Right renal cortex interstitium (tissue), 3 donors: ENCODE data around the gene ARL6IP6. TPM values are rescaled to one million over a fixed set of nuclear protein-coding genes. Genes with fewer than 3 reads are reported as not detected.

Experiments
- DNase-seq, 3 donors: peaks; one replicate each; pipeline ENCODE4 v3.0.0-alpha.2; 2013; ENCODE audit warnings: low read depth in 3 of 3, low spot score in 2 of 3
- polyA plus RNA-seq, 3 donors: library from polyadenylated mRNA; unstranded; fragments of 120-200 nt; gene quantifications; one replicate each; pipeline ENCODE4 v1.2.1, GENCODE V29; 2013; ENCODE audit not compliant: insufficient read length in 3 of 3

The ARL6IP6 gene
- 10 to 100 TPM; 61.9 to 72.6 (median 66.6) TPM for polyA plus RNA-seq

DNA sequence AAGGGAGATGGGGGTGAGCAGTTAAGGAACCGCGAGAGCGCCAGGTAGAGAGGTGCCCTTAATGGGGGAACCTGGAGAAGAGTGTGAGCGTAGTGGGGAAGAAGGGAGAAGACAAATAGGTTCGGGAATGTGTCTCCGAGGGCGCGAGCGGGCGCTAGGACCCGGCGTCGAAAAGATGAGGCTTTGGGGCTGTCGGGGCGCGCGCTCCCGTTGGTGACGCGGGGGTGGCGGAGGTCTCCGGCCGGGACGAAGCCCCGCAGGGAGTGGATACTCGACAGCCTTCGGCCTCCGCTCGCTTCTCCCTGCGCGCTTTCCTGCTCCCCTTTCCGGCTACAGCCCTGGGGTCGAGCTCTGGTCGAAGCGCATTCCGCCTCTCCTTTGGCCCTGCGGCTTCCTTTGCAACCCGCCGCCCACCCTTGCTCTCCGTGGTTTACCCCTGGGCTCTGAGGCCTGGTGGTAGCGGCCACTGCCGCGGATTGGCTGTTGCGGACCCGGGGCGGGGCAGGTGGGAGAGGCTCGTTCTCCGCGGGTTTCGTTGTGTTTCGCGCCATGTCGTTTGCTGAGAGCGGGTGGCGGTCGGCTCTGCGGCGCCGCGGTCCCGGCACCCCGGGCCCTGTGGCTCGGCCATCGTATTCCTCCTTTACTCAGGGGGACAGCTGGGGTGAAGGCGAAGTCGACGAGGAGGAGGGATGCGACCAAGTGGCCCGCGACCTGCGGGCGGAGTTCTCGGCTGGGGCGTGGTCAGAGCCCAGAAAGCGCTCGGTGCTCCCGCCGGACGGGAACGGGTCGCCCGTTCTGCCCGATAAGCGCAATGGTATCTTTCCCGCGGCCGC is at the start of gene ARL6IP6:
Gene ARL6IP6, plus strand, starts transcription at position 545 of the 833 bp plus-strand sequence. Its CDS starts 5 bp downstream, at position 550.
- peak; percentile 88 to 92 (median 89) for DNase-seq

DNA sequence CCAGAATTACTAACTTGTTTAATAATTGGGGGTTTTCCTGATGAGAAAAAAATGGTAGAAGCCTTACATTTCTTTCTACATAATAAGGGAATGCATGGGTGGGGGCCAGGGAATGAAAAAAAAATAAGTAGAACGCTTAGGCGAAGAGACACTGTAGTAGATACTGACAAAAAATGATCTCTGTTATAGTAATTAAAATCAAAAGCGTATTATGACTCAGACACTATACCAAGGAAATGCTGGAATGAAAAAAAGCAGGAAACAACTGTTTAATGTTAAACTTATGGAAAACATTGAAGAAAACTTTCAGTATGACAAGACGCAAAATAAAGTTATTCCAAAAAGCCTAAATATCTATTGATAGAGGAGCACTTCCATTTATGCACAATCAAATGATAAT is 44.1 kb upstream of the ARL6IP6 start:
- no peak for DNase-seq

DNA sequence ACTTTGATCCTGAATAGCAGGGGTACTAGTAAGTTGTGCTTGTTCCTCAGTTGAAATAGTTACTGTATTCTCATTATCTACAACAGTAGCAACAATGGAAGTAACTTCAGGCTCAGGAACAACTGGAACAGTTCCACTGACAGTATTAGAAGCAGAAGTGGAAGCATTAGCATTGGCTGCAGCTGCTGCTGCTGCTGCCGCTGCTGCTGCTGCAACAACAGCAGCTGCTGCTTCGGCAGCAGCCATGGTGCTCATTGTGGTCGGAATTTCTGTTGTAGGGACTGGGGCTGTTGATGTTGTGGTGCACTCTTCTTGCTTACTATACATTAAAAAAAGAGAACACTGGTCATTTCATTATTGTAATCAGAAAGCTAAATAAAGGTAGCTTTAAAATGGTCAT is 42.0 kb upstream of the ARL6IP6 start:
- no peak for DNase-seq

DNA sequence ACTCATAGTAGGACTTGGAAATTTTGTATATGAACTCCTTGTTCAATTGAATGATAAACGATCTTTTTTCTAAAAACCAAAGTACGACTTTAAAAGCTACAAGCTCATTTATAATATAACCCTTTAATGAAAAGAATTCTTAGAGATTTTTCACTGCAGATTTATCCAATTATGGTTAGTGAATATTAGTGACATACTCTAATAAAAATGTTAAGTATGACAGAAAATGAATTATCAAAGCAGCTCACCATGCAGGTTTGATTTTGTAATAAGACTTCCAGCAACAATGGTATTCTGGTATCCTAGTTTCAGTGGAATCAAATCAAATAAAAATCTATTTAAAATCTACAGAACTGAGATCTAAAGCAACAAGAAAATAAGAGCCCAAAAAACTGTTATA is 39.6 kb upstream of the ARL6IP6 start:
- no peak for DNase-seq

DNA sequence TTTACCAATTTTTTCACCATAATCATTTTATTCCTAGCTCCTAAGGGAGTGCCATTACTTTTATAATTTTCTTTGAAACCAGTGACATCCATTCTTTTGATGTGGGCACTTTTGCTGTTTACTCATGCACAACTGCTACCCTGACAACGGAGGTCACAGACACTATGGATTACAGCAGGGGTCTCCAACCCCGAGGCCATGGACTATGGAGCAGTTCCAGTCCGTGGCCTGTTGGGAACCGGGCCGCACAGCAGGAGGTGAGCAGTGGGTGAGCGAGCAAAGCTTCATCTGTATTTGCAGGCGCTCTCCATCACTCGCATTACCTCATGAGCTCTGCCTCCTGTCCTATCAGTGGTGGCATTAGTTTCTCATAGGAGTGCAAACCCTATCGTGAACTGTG is 35.8 kb upstream of the ARL6IP6 start:
- no peak for DNase-seq

DNA sequence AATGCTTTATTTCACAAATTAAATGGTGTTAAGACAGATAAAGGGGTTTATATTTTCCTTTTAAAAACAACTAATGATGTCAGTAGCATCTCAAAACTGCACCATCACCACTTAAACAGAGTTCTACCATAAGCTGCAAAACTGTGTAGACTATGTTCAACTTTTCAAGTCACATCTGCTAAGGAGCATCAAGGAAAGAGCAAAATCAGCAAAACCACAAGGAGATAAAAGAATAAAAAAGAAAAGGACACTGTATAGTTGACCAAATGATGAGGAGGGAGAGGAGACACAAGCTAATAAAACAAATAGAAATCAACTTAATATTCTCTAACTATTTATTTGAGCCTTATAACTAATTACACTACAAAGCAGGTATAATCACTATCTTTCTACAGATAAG is 35.0 kb upstream of the ARL6IP6 start:
- no peak for DNase-seq

DNA sequence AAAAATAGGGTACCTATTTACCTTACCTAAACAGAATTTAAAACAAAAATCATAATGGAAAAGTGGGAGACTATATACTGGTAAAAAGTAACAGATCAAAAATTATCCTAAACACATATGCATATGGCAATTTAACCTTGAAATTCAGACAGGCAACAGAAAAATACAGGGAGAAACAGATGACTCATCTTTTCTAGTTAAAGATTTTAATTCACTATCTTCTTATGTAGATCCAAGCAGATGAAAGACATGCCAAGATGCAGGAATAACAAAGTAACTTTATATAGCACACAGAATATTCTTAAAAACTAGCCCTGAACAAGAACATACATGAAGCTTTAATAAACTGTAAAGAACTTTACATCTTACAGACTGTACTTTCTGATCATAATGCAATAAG is 32.1 kb upstream of the ARL6IP6 start:
- DNase-seq = no peak

DNA sequence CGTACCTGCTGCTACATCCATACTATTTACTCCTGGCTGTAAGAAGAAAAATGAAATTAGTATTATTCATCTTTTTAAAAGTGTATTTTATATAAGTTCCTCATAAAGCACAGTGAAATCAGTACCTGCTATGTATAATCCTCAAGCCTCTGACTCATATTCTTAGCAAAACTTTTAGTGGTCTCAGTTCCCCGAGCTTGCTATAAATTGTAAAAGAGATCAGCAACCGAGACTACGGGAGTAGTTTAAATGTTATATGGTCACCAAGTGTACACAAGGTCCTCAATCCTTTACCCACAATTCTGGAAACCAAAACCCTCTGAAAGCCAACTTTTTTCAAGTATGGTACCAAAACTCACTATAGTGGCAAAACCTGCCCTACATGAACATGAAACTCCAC is 25.4 kb upstream of the ARL6IP6 start:
- no peak for DNase-seq

DNA sequence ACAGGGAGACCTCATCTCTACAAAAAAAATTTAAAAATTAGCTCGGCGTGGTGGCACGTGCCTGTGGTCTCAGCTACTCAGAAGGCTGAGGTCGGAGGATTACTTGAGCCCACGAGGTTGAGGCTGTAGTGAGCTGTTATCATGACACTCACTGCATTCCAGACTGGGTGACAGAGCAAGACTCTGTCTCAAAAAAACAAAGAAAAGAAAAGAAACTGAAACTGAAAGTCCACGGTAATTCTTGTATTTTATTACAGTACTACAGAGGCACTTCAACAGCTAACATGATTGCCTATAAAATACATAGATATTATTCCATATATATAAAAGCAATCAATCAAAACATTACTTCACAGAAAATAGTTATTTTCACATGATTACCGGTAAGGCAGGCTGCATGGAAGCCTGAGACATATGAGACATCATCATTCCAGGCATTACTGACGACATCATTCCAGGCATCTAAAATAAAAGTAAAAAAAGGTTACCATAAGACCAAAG is 24.2 kb upstream of the ARL6IP6 start:
- no peak for DNase-seq

DNA sequence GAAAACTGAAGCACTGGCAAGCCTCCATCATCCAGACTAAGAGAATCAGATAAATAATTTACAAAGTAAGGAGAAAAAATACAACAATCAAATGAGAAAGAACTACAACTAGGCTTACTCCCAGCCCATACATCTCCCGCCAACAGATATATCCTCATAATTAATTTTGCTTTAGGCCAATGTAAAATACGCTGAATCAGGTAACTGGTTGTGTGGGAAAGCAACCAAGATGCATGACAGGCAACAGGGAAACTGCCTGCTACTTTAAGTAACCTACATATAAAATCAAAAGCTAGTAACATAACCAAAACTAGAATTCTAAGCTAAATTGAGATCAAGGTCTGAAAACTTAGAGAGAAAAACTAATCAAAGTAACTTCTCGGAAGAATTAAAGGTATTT is 22.7 kb upstream of the ARL6IP6 start:
- DNase-seq = no peak

DNA sequence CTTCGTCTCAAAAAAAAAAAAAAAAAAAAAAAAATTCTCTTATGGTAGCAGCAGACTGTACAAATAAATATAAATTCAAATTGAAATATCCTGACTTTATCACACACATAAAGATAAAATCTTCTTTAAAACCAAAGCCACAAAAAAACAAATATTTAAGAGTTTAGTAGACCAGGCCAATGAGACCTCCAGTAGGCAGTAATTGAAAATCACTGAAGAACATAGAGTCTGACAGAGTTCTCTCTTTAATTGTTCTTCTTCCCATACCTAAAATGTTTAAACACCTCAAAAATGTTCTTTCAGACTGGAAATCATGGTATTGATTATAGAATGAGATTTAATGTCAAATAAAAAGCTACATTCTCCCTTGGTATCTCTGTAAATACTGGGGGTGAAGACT is 21.9 kb upstream of the ARL6IP6 start:
- no peak for DNase-seq

DNA sequence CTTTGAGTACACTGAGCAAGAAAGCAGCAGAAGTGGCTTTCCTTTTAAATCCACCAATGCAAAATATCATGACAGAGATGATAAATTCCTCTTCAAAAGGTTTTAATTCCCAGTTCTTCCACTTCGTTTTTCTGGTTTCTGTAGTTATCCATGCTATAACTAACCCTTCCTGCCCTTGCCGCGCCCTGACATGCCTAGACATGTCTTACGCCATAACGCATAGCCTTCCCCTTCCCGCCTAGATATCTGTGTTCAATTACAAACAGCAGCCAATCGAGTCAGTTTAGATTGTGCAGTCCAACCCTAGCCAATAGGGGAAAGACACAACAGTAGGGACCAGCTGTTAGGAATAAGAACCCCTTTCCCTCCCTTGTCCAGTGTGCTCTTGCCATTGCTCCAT is 17.2 kb upstream of the ARL6IP6 start:
- DNase-seq = no peak

DNA sequence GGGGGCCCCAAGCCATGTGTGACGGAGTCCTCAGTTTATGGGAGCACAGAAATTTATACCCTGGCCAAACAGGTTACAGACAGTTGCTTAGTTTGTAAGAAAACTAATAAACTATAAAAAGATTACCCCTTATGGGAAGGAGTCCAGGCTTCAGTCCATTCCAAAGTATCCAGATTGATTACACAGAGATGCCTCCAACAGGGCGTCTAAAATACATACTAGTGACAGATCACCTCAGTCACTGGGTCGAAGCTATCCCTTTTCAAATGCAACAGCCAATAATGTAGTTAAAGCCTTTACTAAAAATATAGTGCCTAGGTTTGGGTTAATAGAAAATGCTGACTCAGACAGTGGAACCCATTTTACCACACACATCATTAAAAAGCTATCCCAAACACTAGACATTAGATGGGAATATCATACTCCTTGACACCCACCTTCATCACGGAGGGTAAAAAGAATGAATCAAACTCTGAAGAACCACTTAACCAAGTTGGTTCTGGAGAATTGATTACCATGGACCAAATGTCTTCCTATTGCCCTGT is 11.9 kb upstream of the ARL6IP6 start:
- DNase-seq = no peak

DNA sequence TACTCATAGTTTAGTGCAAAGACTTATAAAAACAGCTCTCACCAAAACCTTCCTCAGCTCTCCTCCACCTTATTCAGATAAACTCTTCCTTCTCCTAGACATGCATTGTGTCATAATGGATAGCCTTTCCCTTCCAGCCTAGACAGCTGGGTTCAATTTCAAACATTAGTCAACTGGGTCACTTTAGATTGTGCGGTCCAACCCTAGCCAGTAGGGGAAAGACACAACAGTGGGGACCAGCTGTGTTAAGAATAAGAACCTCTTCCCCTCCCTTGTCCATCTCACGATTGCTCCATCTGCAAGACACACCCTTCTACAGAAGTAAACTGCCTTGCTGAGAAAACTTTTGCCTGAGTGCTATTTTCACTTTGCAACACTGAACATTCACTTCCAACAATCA is 9.7 kb upstream of the ARL6IP6 start:
- no peak for DNase-seq

DNA sequence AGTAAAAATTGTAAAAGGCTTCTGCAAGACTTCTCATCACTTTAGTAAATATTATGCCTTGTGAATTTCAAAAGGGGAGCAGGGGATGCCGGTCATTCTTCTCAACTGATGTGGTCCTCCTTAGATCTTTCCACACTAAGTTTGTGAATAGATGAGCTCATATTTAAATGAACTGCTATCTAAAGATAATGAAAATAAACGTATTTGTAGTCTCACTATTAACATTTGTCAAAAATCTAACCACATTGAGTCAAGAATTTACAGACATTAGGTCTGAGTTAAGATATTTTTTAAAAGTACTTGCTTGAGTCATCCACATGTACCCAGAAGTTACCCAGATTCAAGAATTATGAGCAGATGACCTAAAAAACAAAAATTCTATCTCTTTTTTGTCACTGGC is 7.7 kb upstream of the ARL6IP6 start:
- no peak for DNase-seq

DNA sequence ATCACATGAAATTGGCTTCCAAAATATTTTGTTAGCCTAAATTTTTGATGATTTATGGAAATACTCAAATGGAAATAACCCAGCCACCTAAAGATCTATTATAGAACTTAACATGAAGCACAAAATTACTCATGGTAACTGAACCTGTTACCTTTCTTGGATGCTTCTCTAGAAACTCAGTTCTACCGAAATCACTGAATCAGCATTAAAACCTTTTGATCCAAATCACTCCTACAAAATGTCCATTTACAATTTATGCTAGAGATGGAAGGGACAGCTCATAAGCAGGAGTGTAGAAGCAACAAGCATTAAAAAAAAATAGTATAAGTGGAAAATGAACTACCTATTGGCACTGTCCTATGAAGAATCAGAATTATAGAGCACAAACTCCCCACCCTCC is 3.3 kb upstream of the ARL6IP6 start:
- no peak for DNase-seq

DNA sequence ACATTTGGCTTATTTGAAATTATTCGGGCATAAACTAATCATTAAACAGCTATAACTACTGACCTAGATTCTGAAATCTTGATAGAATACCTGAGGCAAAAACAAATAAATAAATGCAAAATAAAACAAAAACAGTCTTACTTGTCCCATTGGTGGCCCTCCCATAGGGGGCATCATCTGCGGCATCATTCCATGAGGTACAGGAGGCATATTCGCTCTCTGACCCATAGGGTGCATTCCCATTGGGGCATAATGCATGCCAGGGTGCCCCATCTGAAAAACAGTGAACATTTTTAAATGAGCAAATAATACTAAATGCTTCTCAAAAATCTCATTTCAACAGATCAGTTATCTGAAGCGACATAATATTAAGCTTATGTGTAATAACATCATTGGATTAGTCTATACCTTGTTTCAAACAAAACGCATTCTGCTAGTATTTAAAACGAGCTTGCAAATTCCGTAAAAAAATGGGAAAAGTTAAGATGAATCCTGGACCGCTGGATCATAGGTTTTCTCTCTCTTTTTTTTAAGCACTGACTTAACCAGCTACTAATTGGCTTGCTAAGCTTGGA is 2.5 kb upstream of the ARL6IP6 start:
- DNase-seq = no peak

DNA sequence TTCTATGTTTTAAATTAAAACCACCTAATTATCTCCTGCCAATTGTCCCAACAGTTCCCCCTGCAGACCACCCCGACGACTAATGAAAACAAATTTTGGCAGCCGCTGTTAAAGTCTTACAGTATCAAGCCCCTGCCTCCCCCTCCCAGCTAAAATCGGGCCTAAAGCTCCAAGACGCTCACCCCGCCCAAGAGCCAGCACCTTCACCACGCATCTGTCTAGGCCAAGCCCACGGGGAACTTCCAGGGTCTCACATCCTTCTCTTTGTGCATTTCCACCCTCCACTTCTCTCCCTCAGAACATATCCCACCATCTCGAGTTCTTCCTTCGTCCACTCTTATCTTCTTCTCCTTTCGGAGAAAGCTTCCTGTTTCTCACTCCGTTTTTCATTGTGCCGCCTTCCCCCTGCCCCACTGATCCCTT is 1.6 kb upstream of the ARL6IP6 start:
- DNase-seq = peak; percentile 30 to 65 (median 32)

DNA sequence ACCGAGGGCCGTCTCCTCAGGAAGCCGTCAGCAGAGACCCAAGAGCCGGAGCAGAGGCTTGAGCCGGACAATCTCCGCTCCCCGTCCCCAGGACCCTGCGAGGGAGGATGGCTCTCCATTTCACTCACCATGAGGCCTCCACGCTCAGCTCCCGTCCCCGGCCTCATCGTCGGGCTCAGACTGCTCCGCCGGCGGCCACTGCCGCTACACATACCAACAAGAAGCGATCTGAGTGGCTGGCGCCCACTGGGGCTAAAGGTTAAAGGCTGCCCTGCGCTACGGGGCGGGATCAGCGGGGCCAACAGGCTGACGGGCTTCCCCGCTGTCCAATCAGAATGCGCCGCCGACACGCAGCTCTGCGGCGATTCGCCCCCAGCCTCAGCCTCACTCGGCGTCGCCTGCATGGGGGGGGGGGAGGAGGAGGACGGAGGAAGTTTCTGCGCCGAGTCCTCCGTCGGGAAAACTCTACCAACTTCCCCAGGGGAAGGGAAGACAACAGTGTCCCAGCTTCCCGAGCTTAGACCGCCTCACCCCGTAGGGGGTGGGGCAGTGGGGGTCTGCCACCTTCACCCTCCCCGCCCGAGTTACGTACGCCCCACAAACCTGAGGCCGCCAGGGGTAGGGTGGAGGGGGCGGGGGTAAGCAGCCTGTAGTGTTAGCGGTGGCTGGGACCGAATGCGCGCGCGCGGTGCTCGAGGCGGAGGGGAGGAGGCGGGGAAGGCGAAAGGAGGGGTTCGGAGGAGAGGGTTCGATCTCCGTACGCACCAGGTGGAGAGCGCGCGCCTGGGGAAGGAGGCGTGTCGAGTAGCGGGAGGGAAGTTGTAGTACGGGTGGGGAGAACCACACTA is 968 bp upstream of the ARL6IP6 start, which contains the start of gene PRPF40A:
Gene PRPF40A, minus strand, starts transcription at position 234 of the 848 bp plus-strand sequence. Its CDS starts 22 bp downstream, at position 212.
- DNase-seq = peak; percentile 95 to 97 (median 96)

DNA sequence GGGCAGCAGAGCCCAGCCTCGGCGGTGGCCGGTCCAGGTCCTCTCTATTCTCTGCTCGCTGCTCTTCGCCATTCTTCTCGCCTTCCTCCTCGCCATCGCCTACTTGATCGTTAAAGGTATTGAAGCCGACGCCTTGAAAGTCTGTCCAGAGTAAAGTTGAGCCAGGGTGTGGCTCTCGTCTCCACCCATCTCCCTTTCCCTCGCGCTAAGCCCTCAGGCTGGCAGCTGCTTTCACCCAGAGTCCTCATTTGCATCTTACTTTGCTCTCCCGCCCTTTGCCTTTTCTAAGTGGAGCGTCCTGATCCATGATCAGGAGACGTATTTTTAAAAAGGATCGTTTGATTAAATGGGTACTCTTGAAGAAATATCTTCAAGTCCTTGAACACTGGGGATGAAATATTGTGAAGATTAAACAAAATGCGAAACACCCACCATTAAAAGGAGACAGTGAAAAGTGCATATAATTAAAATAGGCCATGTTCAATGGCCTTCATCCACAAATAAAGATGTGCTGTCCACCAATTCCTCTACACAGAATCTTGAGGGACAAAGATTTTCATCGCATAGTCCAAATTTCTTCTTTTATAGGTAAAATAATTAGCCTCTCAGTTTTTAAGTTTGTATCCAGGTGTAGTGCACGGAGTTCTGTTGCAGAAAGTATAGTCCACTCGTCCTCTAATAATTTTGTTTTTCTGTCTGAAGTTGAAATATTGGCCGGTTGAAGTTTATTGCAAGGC is 657 bp downstream of the ARL6IP6 start:
- DNase-seq = peak in 1 of 3 donors; percentile 16
